WTC11 (cell line): Measurements from ENCODE around the gene LRIG3. TPM values are rescaled to one million over a fixed set of nuclear protein-coding genes. Genes with fewer than 3 reads are reported as not detected.

Experiments
- ATAC-seq: fragments of 200-7000 bp; cut with Tn5 transposase; 2 replicates; pipeline ENCODE4 v1.10.0; 2021; ENCODE audit warnings: mild to moderate bottlenecking, moderate library complexity
- CTCF ChIA-PET: fragments of 300-600 bp; sonication (Branson Sonifier 250); formaldehyde crosslinking; loops from one replicate; lab custom pipeline; 2021; ENCODE audit warnings: antibody characterized with exemption; lab: Charles Lee
- POLR2A ChIA-PET: fragments of 350-600 bp; sonication (Branson Sonifier 250); formaldehyde crosslinking; loops from one replicate; lab custom pipeline; 2021; ENCODE audit warnings: antibody characterized with exemption; lab: Charles Lee
- DNase-seq: peaks from one replicate; pipeline ENCODE4 v3.0.0; 2021; ENCODE audit warnings: low spot score
- H3K27ac Mint-ChIP-seq: 2 replicates; pipeline ENCODE4 v1.8.0; 2021; ENCODE audit warnings: mixed read lengths
- H3K27me3 Mint-ChIP-seq: 2 replicates; pipeline ENCODE4 v1.8.0; 2021; ENCODE audit warnings: low read depth, mild to moderate bottlenecking, moderate library complexity, mixed read lengths
- H3K36me3 Mint-ChIP-seq: 2 replicates; pipeline ENCODE4 v1.8.0; 2021; ENCODE audit warnings: mixed read lengths
- H3K4me1 Mint-ChIP-seq: 2 replicates; pipeline ENCODE4 v1.8.0; 2022; ENCODE audit warnings: mixed read lengths
- H3K4me3 Mint-ChIP-seq: 2 replicates; pipeline ENCODE4 v1.8.0; 2021; ENCODE audit warnings: mild to moderate bottlenecking, moderate library complexity, mixed read lengths
- H3K9me3 Mint-ChIP-seq: 2 replicates; pipeline ENCODE4 v1.8.0; 2021; ENCODE audit warnings: mixed read lengths
- ARID4B ChIP-seq: sonication (generic); formaldehyde crosslinking; IDR thresholded peaks from 2 replicates; pipeline ENCODE4 v1.8.0; 2023; ENCODE audit warnings: missing genetic modification reagents, mild to moderate bottlenecking, borderline replicate concordance
- GABPB1 ChIP-seq: sonication (generic); formaldehyde crosslinking; IDR thresholded peaks from 2 replicates; pipeline ENCODE4 v1.8.1; 2023; ENCODE audit warnings: mild to moderate bottlenecking, missing genetic modification reagents
- GRHL2 ChIP-seq: fragments of 250-450 bp; sonication (Bioruptor Pico); IDR thresholded peaks from 2 replicates; pipeline ENCODE4 v1.8.0; 2022; ENCODE audit warnings: mild to moderate bottlenecking, moderate library complexity; ENCODE audit not compliant: insufficient replicate concordance, severe bottlenecking
- JUN ChIP-seq: sonication (generic); formaldehyde crosslinking; IDR thresholded peaks from 2 replicates; pipeline ENCODE4 v1.8.0; 2023; ENCODE audit warnings: mild to moderate bottlenecking, missing genetic modification reagents
- KAT7 ChIP-seq: sonication (generic); formaldehyde crosslinking; IDR thresholded peaks from 2 replicates; pipeline ENCODE4 v1.8.1; 2023; ENCODE audit warnings: missing genetic modification reagents, mild to moderate bottlenecking, borderline replicate concordance
- MLX ChIP-seq: sonication (generic); formaldehyde crosslinking; IDR thresholded peaks from 2 replicates; pipeline ENCODE4 v1.8.1; 2023; ENCODE audit warnings: mild to moderate bottlenecking, missing genetic modification reagents, moderate library complexity
- NR2C2 ChIP-seq: sonication (generic); formaldehyde crosslinking; IDR thresholded peaks from 2 replicates; pipeline ENCODE4 v1.8.0; 2022; ENCODE audit warnings: mild to moderate bottlenecking, missing genetic modification reagents
- PRDM15 ChIP-seq: sonication (generic); formaldehyde crosslinking; IDR thresholded peaks from 2 replicates; pipeline ENCODE4 v1.8.0; 2022; ENCODE audit warnings: missing genetic modification reagents
- RELA ChIP-seq: sonication (generic); formaldehyde crosslinking; IDR thresholded peaks from 2 replicates; pipeline ENCODE4 v1.8.1; 2022; ENCODE audit warnings: missing genetic modification reagents, mild to moderate bottlenecking, borderline replicate concordance
- TEAD1 ChIP-seq: sonication (generic); formaldehyde crosslinking; IDR thresholded peaks from 2 replicates; pipeline ENCODE4 v1.8.0; 2022; ENCODE audit warnings: mild to moderate bottlenecking, missing genetic modification reagents
- USF2 ChIP-seq: sonication (generic); formaldehyde crosslinking; IDR thresholded peaks from 2 replicates; pipeline ENCODE4 v1.8.1; 2023; ENCODE audit warnings: mild to moderate bottlenecking, missing genetic modification reagents, moderate library complexity
- ZNF416 ChIP-seq: fragments of 250-450 bp; sonication (Bioruptor Pico); IDR thresholded peaks from 2 replicates; pipeline ENCODE4 v1.9.0; 2021; ENCODE audit warnings: mild to moderate bottlenecking, inconsistent platforms
- ZNF423 ChIP-seq: fragments of 250-450 bp; sonication (Bioruptor Pico); IDR thresholded peaks from 2 replicates; pipeline ENCODE4 v2.1.2; 2022; ENCODE audit warnings: mild to moderate bottlenecking, moderate library complexity
- ZNF671 ChIP-seq: fragments of 250-450 bp; sonication (Bioruptor Pico); IDR thresholded peaks from 2 replicates; pipeline ENCODE4 v1.8.0; 2021; ENCODE audit warnings: mild to moderate bottlenecking
- total RNA-seq: library from RNA; stranded (reverse); gene quantifications from 3 replicates; pipeline ENCODE4 v1.2.3, GENCODE V29; 2021
- TF ChIP-seq, protein P1 (sequence below): fragments of 250-450 bp; sonication (Bioruptor Pico); IDR thresholded peaks from 2 replicates; pipeline ENCODE4 v1.9.0; 2021; ENCODE audit warnings: moderate library complexity, mild to moderate bottlenecking, inconsistent platforms, borderline replicate concordance
- TF ChIP-seq, protein P2 (sequence below): sonication (generic); formaldehyde crosslinking; IDR thresholded peaks from 2 replicates; pipeline ENCODE4 v1.8.1; 2022; ENCODE audit warnings: mild to moderate bottlenecking, moderate library complexity, missing genetic modification reagents

The LRIG3 gene
- total RNA-seq, 1 experiment from 2014 or later = 13.0 TPM

GRCh38 chr12:58926586-58926985 is 6.3 kb upstream of the LRIG3 start (continued):
- TF ChIP-seq ARID4B (CRISPR knock-in tag) (no peak), GRHL2 (CRISPR knock-in tag) (no peak), JUN (CRISPR knock-in tag) (no peak)
- TF ChIP-seq, all 79 proteins: peak for 0

DNA sequence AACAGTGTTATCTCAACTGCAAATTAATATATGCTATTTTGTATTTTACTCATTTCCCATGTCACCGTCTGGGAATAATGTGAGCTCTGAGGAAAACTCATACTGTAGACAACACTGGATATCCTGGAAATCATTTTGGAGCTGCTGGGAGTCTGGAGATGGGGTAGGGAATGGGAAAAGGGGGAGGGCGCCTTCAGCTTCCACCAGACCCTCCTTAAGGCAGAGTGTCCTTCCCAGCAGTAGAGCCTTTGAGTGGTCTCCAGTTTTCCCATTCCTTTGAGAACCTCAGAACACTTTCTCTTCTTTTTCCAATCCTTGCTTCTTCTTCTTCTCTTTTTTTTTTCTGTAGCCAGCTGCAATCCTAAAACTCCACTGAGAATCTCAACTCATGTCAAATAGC is 5.4 kb upstream of the LRIG3 start:
- ATAC-seq (no peak), DNase-seq (no peak)
- TF ChIP-seq ZNF423 (CRISPR knock-in tag) (no peak), ZNF671 (CRISPR knock-in tag) (no peak), ZNF416 (CRISPR knock-in tag) (no peak), GRHL2 (CRISPR knock-in tag) (no peak), USF2 (CRISPR knock-in tag) (no peak), NR2C2 (CRISPR knock-in tag) (no peak)
- peaks cover 5% of the 10 kb centered on the region for H3K27me3 Mint-ChIP-seq
- peaks cover 8% of the 10 kb centered on the region for H3K4me1 Mint-ChIP-seq
- no peak overlapping the region for H3K27ac Mint-ChIP-seq
- CTCF ChIA-PET = interaction anchor here (1.1 to 1.2 kb wide), 2 partner anchors 225 to 385 kb away, joined by 3 read pairs; no protein-coding TSS in a partner anchor
- POLR2A ChIA-PET = no interaction called here
- no peaks in the 10 kb centered on the region for H3K9me3 Mint-ChIP-seq
- no peaks in the 10 kb centered on the region for H3K36me3 Mint-ChIP-seq
- H3K4me3 Mint-ChIP-seq = no peak overlapping the region

- POLR2A ChIA-PET = no interaction called here
- ATAC-seq (no peak), DNase-seq (no peak)
- no peak for TF ChIP-seq TEAD1 (CRISPR knock-in tag)
- TF ChIP-seq KAT7 = no peak
- H3K9me3 Mint-ChIP-seq = no peaks in the 10 kb centered on the region
- no peak overlapping the region for H3K4me3 Mint-ChIP-seq
- peaks cover 5% of the 10 kb centered on the region for H3K27me3 Mint-ChIP-seq
- H3K36me3 Mint-ChIP-seq = no peaks in the 10 kb centered on the region
- CTCF ChIA-PET = interaction anchor here (1.1 to 1.2 kb wide), 2 partner anchors 225 to 384 kb away, joined by 3 read pairs; no protein-coding TSS in a partner anchor
- H3K4me1 Mint-ChIP-seq = peaks cover 12% of the 10 kb centered on the region
- H3K27ac Mint-ChIP-seq = no peak overlapping the region
Observed at GRCh38 chr12:58925111-58925611, 4.9 kb upstream of the LRIG3 start.

- DNase-seq (no peak), ATAC-seq (no peak)
- H3K4me1 Mint-ChIP-seq = peaks cover 12% of the 10 kb centered on the region
- CTCF ChIA-PET = no interaction called here
- H3K4me3 Mint-ChIP-seq = no peak overlapping the region
- no peak overlapping the region for H3K27ac Mint-ChIP-seq
- H3K9me3 Mint-ChIP-seq = no peaks in the 10 kb centered on the region
- POLR2A ChIA-PET = no interaction called here
- H3K36me3 Mint-ChIP-seq = no peaks in the 10 kb centered on the region
- peaks cover 5% of the 10 kb centered on the region for H3K27me3 Mint-ChIP-seq
- no peak for TF ChIP-seq PRDM15
- TF ChIP-seq GABPB1 (CRISPR knock-in tag) = no peak
- TF ChIP-seq, protein P1, sequence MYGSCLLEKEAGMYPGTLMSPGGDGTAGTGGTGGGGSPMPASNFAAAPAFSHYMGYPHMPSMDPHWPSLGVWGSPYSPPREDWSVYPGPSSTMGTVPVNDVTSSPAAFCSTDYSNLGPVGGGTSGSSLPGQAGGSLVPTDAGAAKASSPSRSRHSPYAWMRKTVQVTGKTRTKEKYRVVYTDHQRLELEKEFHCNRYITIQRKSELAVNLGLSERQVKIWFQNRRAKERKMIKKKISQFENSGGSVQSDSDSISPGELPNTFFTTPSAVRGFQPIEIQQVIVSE (CRISPR knock-in tag) = no peak
- no peak for TF ChIP-seq RELA
- TF ChIP-seq, protein P2, sequence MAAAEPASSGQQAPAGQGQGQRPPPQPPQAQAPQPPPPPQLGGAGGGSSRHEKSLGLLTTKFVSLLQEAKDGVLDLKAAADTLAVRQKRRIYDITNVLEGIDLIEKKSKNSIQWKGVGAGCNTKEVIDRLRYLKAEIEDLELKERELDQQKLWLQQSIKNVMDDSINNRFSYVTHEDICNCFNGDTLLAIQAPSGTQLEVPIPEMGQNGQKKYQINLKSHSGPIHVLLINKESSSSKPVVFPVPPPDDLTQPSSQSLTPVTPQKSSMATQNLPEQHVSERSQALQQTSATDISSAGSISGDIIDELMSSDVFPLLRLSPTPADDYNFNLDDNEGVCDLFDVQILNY (CRISPR knock-in tag) = no peak
- TF ChIP-seq MLX (CRISPR knock-in tag) = no peak
Observed at GRCh38 chr12:58924652-58925051, 4.3 kb upstream of the LRIG3 start.
